HepG2 (cell line): Measurements from ENCODE around the gene ITGB5. TPM values are rescaled to one million over a fixed set of nuclear protein-coding genes. Genes with fewer than 3 reads are reported as not detected.

ENCODE experiments used
- ADNP ChIP-seq: sonication (generic); formaldehyde crosslinking; IDR thresholded peaks from 2 replicates; pipeline ENCODE4 v1.4.0; 2020; ENCODE audit warnings: missing genetic modification reagents
- ARNTL ChIP-seq: sonication (generic); formaldehyde crosslinking; IDR thresholded peaks from 2 replicates; pipeline ENCODE4 v1.4.0; 2020; ENCODE audit warnings: mild to moderate bottlenecking, missing genetic modification reagents
- ATF3 ChIP-seq: sonication (generic); formaldehyde crosslinking; IDR thresholded peaks from 2 replicates; pipeline ENCODE4 v1.4.0; 2020; ENCODE audit warnings: missing genetic modification reagents
- CHD4 ChIP-seq: fragments of 200-600 bp; sonication (generic); IDR thresholded peaks from 2 replicates; pipeline ENCODE4 v1.7.0; 2017; ENCODE audit warnings: mild to moderate bottlenecking, low read length, borderline replicate concordance
- FOXC1 ChIP-seq: sonication (generic); formaldehyde crosslinking; IDR thresholded peaks from 2 replicates; pipeline ENCODE4 v1.8.0; 2022; ENCODE audit warnings: mild to moderate bottlenecking, missing genetic modification reagents, borderline replicate concordance
- FUBP1 ChIP-seq: sonication (generic); formaldehyde crosslinking; IDR thresholded peaks from 2 replicates; pipeline ENCODE4 v1.5.1; 2020; ENCODE audit warnings: missing genetic modification reagents, mild to moderate bottlenecking, borderline replicate concordance
- HDAC2 ChIP-seq: sonication (generic); formaldehyde crosslinking; IDR thresholded peaks from 2 replicates; pipeline ENCODE4 v1.4.0; 2020; ENCODE audit warnings: missing genetic modification reagents
- HMGA1 ChIP-seq: sonication (generic); formaldehyde crosslinking; conservative IDR thresholded peaks from 2 replicates; pipeline ENCODE4 v1.4.0; 2020; ENCODE audit warnings: missing genetic modification reagents
- IRF2 ChIP-seq: IDR thresholded peaks from 2 replicates; pipeline ENCODE4 v1.6.1; 2018; ENCODE audit warnings: missing genetic modification reagents, missing compliant biosample characterization
- JUN ChIP-seq: sonication (generic); formaldehyde crosslinking; IDR thresholded peaks from 2 replicates; pipeline ENCODE4 v1.4.0; 2020; ENCODE audit warnings: mild to moderate bottlenecking, missing genetic modification reagents
- NFKB2 ChIP-seq: sonication (generic); formaldehyde crosslinking; IDR thresholded peaks from 2 replicates; pipeline ENCODE4 v1.4.0; 2020; ENCODE audit warnings: missing genetic modification reagents, borderline replicate concordance
- SALL2 ChIP-seq: sonication (generic); formaldehyde crosslinking; IDR thresholded peaks from 2 replicates; pipeline ENCODE4 v1.8.1; 2023; ENCODE audit warnings: mild to moderate bottlenecking, missing genetic modification reagents, inconsistent platforms
- SPEN ChIP-seq: sonication (generic); formaldehyde crosslinking; IDR thresholded peaks from 2 replicates; pipeline ENCODE4 v1.5.1; 2020; ENCODE audit warnings: low read depth, mild to moderate bottlenecking, missing genetic modification reagents
- THRA ChIP-seq: sonication (generic); formaldehyde crosslinking; IDR thresholded peaks from 2 replicates; pipeline ENCODE4 v1.4.0; 2020; ENCODE audit warnings: missing genetic modification reagents, borderline replicate concordance
- ZNF136 ChIP-seq: sonication (generic); formaldehyde crosslinking; IDR thresholded peaks from 2 replicates; pipeline ENCODE4 v1.8.1; 2022; ENCODE audit warnings: low read depth, mild to moderate bottlenecking, moderate library complexity, missing genetic modification reagents
- ZNF264 ChIP-seq: sonication (generic); formaldehyde crosslinking; IDR thresholded peaks from 2 replicates; pipeline ENCODE4 v1.4.0; 2020; ENCODE audit warnings: missing genetic modification reagents
- ZNF484 ChIP-seq: sonication (generic); formaldehyde crosslinking; IDR thresholded peaks from 2 replicates; pipeline ENCODE4 v1.5.1; 2020; ENCODE audit warnings: mild to moderate bottlenecking, low read depth, missing genetic modification reagents, borderline replicate concordance
- ZNF543 ChIP-seq: sonication (generic); formaldehyde crosslinking; IDR thresholded peaks from 2 replicates; pipeline ENCODE4 v1.4.0; 2020; ENCODE audit warnings: mild to moderate bottlenecking, missing genetic modification reagents
- ZNF670 ChIP-seq: sonication (generic); formaldehyde crosslinking; IDR thresholded peaks from 2 replicates; pipeline ENCODE4 v1.8.0; 2022; ENCODE audit warnings: mild to moderate bottlenecking, missing genetic modification reagents, borderline replicate concordance
- ZNF816 ChIP-seq: sonication (generic); formaldehyde crosslinking; IDR thresholded peaks from 2 replicates; pipeline ENCODE4 v1.8.0; 2022; ENCODE audit warnings: missing genetic modification reagents, mild to moderate bottlenecking, borderline replicate concordance
- polyA plus RNA-seq, 8 experiments: library from polyadenylated mRNA; depleted of rRNA in 3 of 8; stranded (reverse) in 7 of 8; unstranded in 1 of 8; fragments of >200 nt; fragmentation: Illumina TruSeq in 4 of 8; extraction: Trizol in 4 of 8; gene quantifications; 2 replicates each; pipeline versions ENCODE4 v1.2.1 to v1.2.3, GENCODE V29; 2011 to 2016; ENCODE audit warnings: low read depth in 4 of 8, missing spikeins in 1 of 8, mixed read lengths in 1 of 8; ENCODE audit not compliant: insufficient read depth in 1 of 8
- total RNA-seq, 5 experiments: library from RNA; depleted of rRNA; stranded (reverse); fragments of >200 nt; fragmentation: Illumina TruSeq; extraction: Trizol; gene quantifications; 2 replicates each; pipeline ENCODE4 v1.2.3, GENCODE V29; 2016; ENCODE audit warnings: low read depth in 1 of 5
- TF ChIP-seq, protein P1 (sequence below): sonication (generic); formaldehyde crosslinking; IDR thresholded peaks from 2 replicates; pipeline ENCODE4 v1.8.0; 2022; ENCODE audit warnings: missing genetic modification reagents, mild to moderate bottlenecking, borderline replicate concordance

ITGB5 gene
- total and polyA plus RNA-seq, 2 of the 13 experiments (the other 11 are each of a cell fraction or from before 2014, with no cell fraction given): 74.1 to 343 TPM

- TF ChIP-seq CHD4 (no peak; the same call in 1 of the 2 replicates), FUBP1 (CRISPR knock-in tag) (0 out of 2 replicates have a peak, but pooled peaks have one; percentile 58), JUN (CRISPR knock-in tag) (peak; percentile 22; the same call in 1 of the 2 replicates), THRA (CRISPR knock-in tag) (peak; percentile 16; the same call in 1 of the 2 replicates), ZNF484 (CRISPR knock-in tag) (no peak), NFKB2 (CRISPR knock-in tag) (0 out of 2 replicates have a peak, but pooled peaks have one; percentile 14), IRF2 (CRISPR knock-in tag) (0 out of 2 replicates have a peak, but pooled peaks have one; percentile 46), ADNP (CRISPR knock-in tag) (0 out of 2 replicates have a peak, but pooled peaks have one; percentile 33), ZNF543 (CRISPR knock-in tag) (no peak), HDAC2 (CRISPR knock-in tag) (peak; percentile 82), SALL2 (peak; percentile 21; the same call in 1 of the 2 replicates), ZNF264 (CRISPR knock-in tag) (peak; percentile 48; the same call in 1 of the 2 replicates), ZNF670 (CRISPR knock-in tag) (peak; percentile 55; the same call in 1 of the 2 replicates), ZNF816 (CRISPR knock-in tag) (no peak), ATF3 (no peak), ARNTL (no peak), SPEN (no peak), ZNF136 (CRISPR knock-in tag) (0 out of 2 replicates have a peak, but pooled peaks have one; percentile 54), HMGA1 (CRISPR knock-in tag) (no peak), FOXC1 (no peak)
- TF ChIP-seq, protein P1, sequence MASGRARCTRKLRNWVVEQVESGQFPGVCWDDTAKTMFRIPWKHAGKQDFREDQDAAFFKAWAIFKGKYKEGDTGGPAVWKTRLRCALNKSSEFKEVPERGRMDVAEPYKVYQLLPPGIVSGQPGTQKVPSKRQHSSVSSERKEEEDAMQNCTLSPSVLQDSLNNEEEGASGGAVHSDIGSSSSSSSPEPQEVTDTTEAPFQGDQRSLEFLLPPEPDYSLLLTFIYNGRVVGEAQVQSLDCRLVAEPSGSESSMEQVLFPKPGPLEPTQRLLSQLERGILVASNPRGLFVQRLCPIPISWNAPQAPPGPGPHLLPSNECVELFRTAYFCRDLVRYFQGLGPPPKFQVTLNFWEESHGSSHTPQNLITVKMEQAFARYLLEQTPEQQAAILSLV (CRISPR knock-in tag): no peak
These were observed 72.3 kb downstream of the ITGB5 start (continued) for GRCh38 chr3:124814620-124815421.
